GM12878 (cell line): ENCODE data around the gene PITRM1.

Experiments
- BACH1 ChIP-seq: fragments of 450-650 bp; IDR thresholded peaks from 2 replicates; pipeline ENCODE4 v1.6.1; 2017; ENCODE audit warnings: mild to moderate bottlenecking, borderline replicate concordance
- CHD1 ChIP-seq: IDR thresholded peaks from 2 replicates; pipeline ENCODE4 v1.6.1; 2012; ENCODE audit warnings: low read depth, low read length, improper control_type of control experiment
- CREM ChIP-seq: IDR thresholded peaks from 2 replicates; pipeline ENCODE4 v1.6.1; 2014; ENCODE audit warnings: antibody characterized with exemption, low read depth
- CTCF ChIP-seq, 3 experiments: IDR thresholded peaks in 2 of 3; conservative IDR thresholded peaks in 1 of 3; 2 replicates each; pipeline ENCODE4 v1.5.1; 2011; ENCODE audit warnings: low read depth in 3 of 3, low read length in 3 of 3, mild to moderate bottlenecking in 3 of 3, control low read depth in 2 of 3, moderate library complexity in 2 of 3, inconsistent platforms in 1 of 3, mixed read lengths in 1 of 3; ENCODE audit not compliant: control insufficient read depth in 2 of 3, insufficient read depth in 1 of 3; ENCODE audit errors: extremely low read depth in 1 of 3
- NR2C2 ChIP-seq: IDR thresholded peaks from 2 replicates; pipeline ENCODE4 v1.6.1; 2011; ENCODE audit warnings: borderline replicate concordance, low read depth; ENCODE audit not compliant: control insufficient read depth, insufficient read length
- POLR2AphosphoS5 ChIP-seq: IDR thresholded peaks from 2 replicates; pipeline ENCODE4 v1.6.1; 2011; ENCODE audit warnings: mild to moderate bottlenecking, low read length, inconsistent platforms
- RAD51 ChIP-seq: fragments of 450-650 bp; IDR thresholded peaks from 2 replicates; pipeline ENCODE4 v1.6.1; 2016; ENCODE audit warnings: moderate library complexity, mild to moderate bottlenecking, inconsistent platforms
- RCOR1 ChIP-seq: conservative IDR thresholded peaks from 2 replicates; pipeline ENCODE4 v1.6.1; 2012; ENCODE audit warnings: low read depth, low read length, improper control_type of control experiment
- SIX5 ChIP-seq: IDR thresholded peaks from 2 replicates; pipeline ENCODE4 v1.6.1; 2011; ENCODE audit warnings: mild to moderate bottlenecking, low read depth, low read length, moderate library complexity; ENCODE audit not compliant: severe bottlenecking
- TAF1 ChIP-seq: IDR thresholded peaks from 2 replicates; pipeline ENCODE4 v1.6.1; 2011; ENCODE audit warnings: mild to moderate bottlenecking, low read depth, low read length, borderline replicate concordance
- ZNF274 ChIP-seq: IDR thresholded peaks from one replicate; pipeline ENCODE4 v1.8.0; 2011; ENCODE audit not compliant: insufficient read length, insufficient read depth
- TF ChIP-seq, protein P1 (sequence below): IDR thresholded peaks from 2 replicates; pipeline ENCODE4 v1.6.1; 2012; ENCODE audit warnings: mild to moderate bottlenecking, low read depth, low read length

GRCh38 chr10:3122486-3123205 is 49.9 kb downstream of the PITRM1 start:
- TF ChIP-seq CHD1 (no peak), CTCF (IDR thresholded peaks at IDR 0.05 in 2 of 3, conservative IDR thresholded peaks at IDR 0.05 in 1 of 3; ENCODE audit: control insufficient read depth in 2 of 3, extremely low read depth in 1 of 3, insufficient read depth in 1 of 3, low read depth in 3 of 3, low read length in 3 of 3) (no peak), NR2C2 (no peak), POLR2AphosphoS5 (no peak), RAD51 (no peak), CREM (no peak), ZNF274 (no peak), BACH1 (no peak), SIX5 (no peak), TAF1 (no peak), RCOR1 (no peak)
- TF ChIP-seq, protein P1, sequence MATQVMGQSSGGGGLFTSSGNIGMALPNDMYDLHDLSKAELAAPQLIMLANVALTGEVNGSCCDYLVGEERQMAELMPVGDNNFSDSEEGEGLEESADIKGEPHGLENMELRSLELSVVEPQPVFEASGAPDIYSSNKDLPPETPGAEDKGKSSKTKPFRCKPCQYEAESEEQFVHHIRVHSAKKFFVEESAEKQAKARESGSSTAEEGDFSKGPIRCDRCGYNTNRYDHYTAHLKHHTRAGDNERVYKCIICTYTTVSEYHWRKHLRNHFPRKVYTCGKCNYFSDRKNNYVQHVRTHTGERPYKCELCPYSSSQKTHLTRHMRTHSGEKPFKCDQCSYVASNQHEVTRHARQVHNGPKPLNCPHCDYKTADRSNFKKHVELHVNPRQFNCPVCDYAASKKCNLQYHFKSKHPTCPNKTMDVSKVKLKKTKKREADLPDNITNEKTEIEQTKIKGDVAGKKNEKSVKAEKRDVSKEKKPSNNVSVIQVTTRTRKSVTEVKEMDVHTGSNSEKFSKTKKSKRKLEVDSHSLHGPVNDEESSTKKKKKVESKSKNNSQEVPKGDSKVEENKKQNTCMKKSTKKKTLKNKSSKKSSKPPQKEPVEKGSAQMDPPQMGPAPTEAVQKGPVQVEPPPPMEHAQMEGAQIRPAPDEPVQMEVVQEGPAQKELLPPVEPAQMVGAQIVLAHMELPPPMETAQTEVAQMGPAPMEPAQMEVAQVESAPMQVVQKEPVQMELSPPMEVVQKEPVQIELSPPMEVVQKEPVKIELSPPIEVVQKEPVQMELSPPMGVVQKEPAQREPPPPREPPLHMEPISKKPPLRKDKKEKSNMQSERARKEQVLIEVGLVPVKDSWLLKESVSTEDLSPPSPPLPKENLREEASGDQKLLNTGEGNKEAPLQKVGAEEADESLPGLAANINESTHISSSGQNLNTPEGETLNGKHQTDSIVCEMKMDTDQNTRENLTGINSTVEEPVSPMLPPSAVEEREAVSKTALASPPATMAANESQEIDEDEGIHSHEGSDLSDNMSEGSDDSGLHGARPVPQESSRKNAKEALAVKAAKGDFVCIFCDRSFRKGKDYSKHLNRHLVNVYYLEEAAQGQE: no peak
